Upper lobe of right lung (tissue), 1 donor: ENCODE measurements around the gene TMX4. TPM values are rescaled to one million over a fixed set of nuclear protein-coding genes. Genes with fewer than 3 reads are reported as not detected.

Experiments used
- ATAC-seq: fragments of 200-7000 bp; cut with Tn5 transposase; one replicate; pipeline ENCODE4 v1.9.1; 2020; ENCODE audit warnings: mild to moderate bottlenecking, moderate library complexity
- DNase-seq: peaks from one replicate; pipeline ENCODE4 v3.0.0-alpha.2; 2020
- H3K27ac ChIP-seq: fragments of 200-600 bp; one replicate; pipeline ENCODE4 v1.8.0; 2022
- H3K27me3 ChIP-seq: fragments of 200-600 bp; one replicate; pipeline ENCODE4 v1.8.0; 2022; ENCODE audit warnings: mild to moderate bottlenecking
- H3K36me3 ChIP-seq: fragments of 200-600 bp; one replicate; pipeline ENCODE4 v1.8.0; 2022
- H3K4me1 ChIP-seq: fragments of 200-600 bp; one replicate; pipeline ENCODE4 v1.8.0; 2022
- H3K4me3 ChIP-seq: fragments of 200-600 bp; one replicate; pipeline ENCODE4 v1.8.0; 2022; ENCODE audit warnings: mild to moderate bottlenecking
- H3K9me3 ChIP-seq: fragments of 200-600 bp; one replicate; pipeline ENCODE4 v1.8.0; 2022
- CTCF ChIP-seq: fragments of 200-600 bp; IDR thresholded peaks from one replicate; pipeline ENCODE4 v1.8.0; 2022; ENCODE audit warnings: antibody characterized with exemption
- intact Hi-C: fragments of 100-400 bp; cut with DNase I; formaldehyde crosslinking; loops from one replicate; pipeline ENCODE4 v1.11.0; 2022
- total RNA-seq: library from RNA; stranded (reverse); fragmentation: NEBNext Ultra II Directional; extraction: Animal tissue kit (Norgen Biotek cat#: 25700); gene quantifications from one replicate; pipeline ENCODE4 v1.2.1, GENCODE V29; 2021
- donor health status: DM: no; HTN: yes; CAD: no; lungs with severe emphysema.

The TMX4 gene
- total RNA-seq, 1 donor from 2014 or later: 45.0 TPM

GRCh38 chr20:8002056-8002455 is 17.5 kb downstream of the TMX4 start:
- Histone ChIP-seq H3K9me3 (no peaks in the 10 kb centered on the region), H3K27ac (no peak overlapping the region), H3K4me1 (no peaks in the 10 kb centered on the region), H3K4me3 (no peak overlapping the region), H3K27me3 (no peaks in the 10 kb centered on the region), H3K36me3 (peaks cover 36% of the 10 kb centered on the region)
- intact Hi-C loops: no loop called here
- TF ChIP-seq CTCF: no peak
- DNase-seq: no peak
- no peak for ATAC-seq

GRCh38 chr20:8000796-8001195 is 18.8 kb downstream of the TMX4 start:
- no peak for ATAC-seq
- intact Hi-C loops: no loop called here

GRCh38 chr20:7996898-7997297 is 22.7 kb downstream of the TMX4 start:
- Histone ChIP-seq H3K27ac (no peak overlapping the region), H3K4me1 (no peaks in the 10 kb centered on the region), H3K9me3 (no peaks in the 10 kb centered on the region), H3K27me3 (no peaks in the 10 kb centered on the region), H3K4me3 (no peak overlapping the region), H3K36me3 (peaks cover 70% of the 10 kb centered on the region)
- no peak for TF ChIP-seq CTCF
- DNase-seq (no peak), ATAC-seq (no peak)
- intact Hi-C loops: no loop called here

More at GRCh38 chr20:8000796-8001195, 18.8 kb downstream of the TMX4 start:
- TF ChIP-seq CTCF: no peak
- H3K9me3 ChIP-seq: no peaks in the 10 kb centered on the region
- no peaks in the 10 kb centered on the region for H3K27me3 ChIP-seq
- H3K4me3 ChIP-seq: no peak overlapping the region
- H3K36me3 ChIP-seq: peaks cover 40% of the 10 kb centered on the region
- no peak overlapping the region for H3K27ac ChIP-seq
- H3K4me1 ChIP-seq: no peaks in the 10 kb centered on the region
- no peak for DNase-seq

- ATAC-seq: no peak
These were observed 24.8 kb downstream of the TMX4 start for GRCh38 chr20:7994809-7995208.

GRCh38 chr20:7993703-7994102 is 25.9 kb downstream of the TMX4 start:
- DNase-seq (no peak), ATAC-seq (no peak)
- H3K27ac ChIP-seq: no peak overlapping the region
- H3K4me1 ChIP-seq: no peaks in the 10 kb centered on the region
- H3K9me3 ChIP-seq: no peaks in the 10 kb centered on the region
- H3K4me3 ChIP-seq: no peak overlapping the region
- TF ChIP-seq CTCF: no peak
- no peaks in the 10 kb centered on the region for H3K27me3 ChIP-seq
- intact Hi-C loops: no loop called here
- peaks cover 46% of the 10 kb centered on the region for H3K36me3 ChIP-seq

More at GRCh38 chr20:7994809-7995208, 24.8 kb downstream of the TMX4 start:
- intact Hi-C loops: no loop called here
- TF ChIP-seq CTCF: no peak
- Histone ChIP-seq H3K27me3 (no peaks in the 10 kb centered on the region), H3K9me3 (no peaks in the 10 kb centered on the region), H3K4me1 (no peaks in the 10 kb centered on the region), H3K36me3 (peaks cover 57% of the 10 kb centered on the region), H3K27ac (no peak overlapping the region), H3K4me3 (no peak overlapping the region)
- DNase-seq: no peak

- H3K36me3 ChIP-seq: peaks cover 41% of the 10 kb centered on the region
- no peak for TF ChIP-seq CTCF
- H3K4me1 ChIP-seq: no peaks in the 10 kb centered on the region
- DNase-seq (no peak), ATAC-seq (no peak)
- H3K9me3 ChIP-seq: no peaks in the 10 kb centered on the region
- no peaks in the 10 kb centered on the region for H3K27me3 ChIP-seq
- no peak overlapping the region for H3K4me3 ChIP-seq
- no peak overlapping the region for H3K27ac ChIP-seq
- intact Hi-C loops: no loop called here
These were observed 26.3 kb downstream of the TMX4 start for GRCh38 chr20:7993238-7993637.
